Articular chondrocyte of knee joint (primary cell): Measurements from ENCODE around the gene ABTB2. TPM values are rescaled to one million over a fixed set of nuclear protein-coding genes. Genes with fewer than 3 reads are reported as not detected.

Experiments used
- small RNA-seq: library from RNA; depleted of rRNA; stranded (forward); fragments of <200 nt; gene quantifications from one replicate; pipeline ENCODE3, GENCODE V24; 2012
- total RNA-seq: library from RNA; depleted of rRNA; stranded (reverse); fragments of >200 nt; gene quantifications from 2 replicates; pipeline ENCODE4 v1.2.3, GENCODE V29; 2012

ABTB2 gene
- total RNA-seq = 2.7 and 3.0 TPM in 2 replicates

DNA sequence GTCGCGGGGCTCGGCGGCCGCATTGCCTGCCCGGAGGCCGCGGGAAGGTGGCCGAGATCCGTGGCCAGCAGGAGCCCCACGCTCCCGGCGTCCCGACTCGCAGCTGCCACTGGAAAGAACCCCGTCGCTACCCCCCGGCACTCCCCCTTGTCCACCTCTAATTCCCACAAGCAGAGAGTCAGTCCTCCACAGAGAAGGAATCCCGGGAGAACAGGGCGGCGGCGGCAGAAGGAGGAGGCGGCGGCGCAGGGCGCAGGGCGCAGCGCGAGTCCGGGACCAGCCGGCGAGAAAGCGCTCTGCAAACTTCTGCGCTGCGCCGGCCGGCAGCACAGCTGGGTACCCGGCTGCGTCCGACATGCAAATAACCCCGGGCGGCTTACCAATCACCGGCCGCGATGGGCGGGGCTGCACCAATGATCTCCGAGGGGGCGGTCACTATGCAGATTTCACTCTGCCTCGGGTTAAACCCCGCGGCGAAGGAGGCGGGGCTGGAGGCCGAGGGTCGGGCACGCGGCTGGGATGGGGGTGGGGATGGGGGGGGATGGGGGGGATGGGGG, at the start of gene ABTB2:
Gene ABTB2, minus strand, starts transcription at position 310 of the 557 bp plus-strand sequence.

DNA sequence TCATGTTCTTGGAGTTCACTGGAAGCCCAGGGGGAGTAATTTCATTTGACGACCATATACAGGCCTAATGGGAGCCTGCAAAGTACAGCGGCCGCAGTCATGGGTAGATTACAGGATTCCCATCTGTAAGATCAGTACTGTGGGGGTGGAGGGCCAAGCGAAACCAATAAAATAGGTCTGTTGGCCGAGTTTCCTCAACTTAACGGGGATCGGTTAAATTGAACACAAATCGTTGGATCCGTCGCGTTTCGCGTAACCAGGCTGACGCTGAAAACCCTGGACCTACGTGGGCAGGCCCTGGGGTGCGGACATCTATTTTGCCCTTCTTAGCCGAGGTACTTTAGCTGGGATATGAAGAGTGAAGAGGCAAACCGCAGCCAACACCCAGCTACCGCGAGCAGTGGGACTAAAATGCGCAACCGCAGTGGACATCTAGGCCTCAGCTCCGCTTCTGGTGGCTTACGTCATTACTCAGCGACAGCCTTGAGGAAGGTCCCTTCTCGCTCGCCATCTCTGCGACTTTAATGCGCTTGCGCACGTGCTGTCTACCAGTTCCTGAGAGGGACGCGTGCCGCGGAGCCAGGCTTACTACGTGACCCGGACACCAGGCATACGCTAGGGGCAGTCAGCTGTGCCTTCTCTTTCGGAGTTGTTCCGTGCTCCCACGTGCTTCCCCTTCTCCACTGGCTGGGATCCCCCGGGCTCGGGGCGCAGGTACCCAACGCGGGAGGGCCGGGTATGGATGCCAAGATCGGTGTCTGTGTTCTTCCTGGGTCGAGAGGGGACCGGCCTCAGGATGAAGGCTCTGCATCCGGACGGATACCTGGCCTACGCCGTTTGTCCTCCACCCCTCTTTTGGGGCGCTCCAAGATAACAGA, 252.5 kb downstream of the ABTB2 start, which contains the start of gene NAT10:
Gene NAT10, plus strand, starts transcription at position 551 of the 878 bp plus-strand sequence. CDS start 2,597 bp downstream, outside the sequence.

Small RNAs within 50 kb of the gene (small RNA-seq; reads per million reads assigned to genes)
- gene AL035079.1 (not detected), gene RF00019 (not detected)

Other genes with a start within 250 kb of the ABTB2 start
- 78.4 and 86.5 TPM in 2 replicates for gene CAT, start 80.9 kb upstream of the ABTB2 start, total RNA-seq
- not detected in 2 replicates for gene ELF5, start 155.8 kb upstream of the ABTB2 start, total RNA-seq